GM12878 (cell line): Measurements from ENCODE around the gene GLMP. TPM values are rescaled to one million over a fixed set of nuclear protein-coding genes. Genes with fewer than 3 reads are reported as not detected.

ENCODE experiments used
- CEBPB ChIP-seq, 2 experiments: fragments of 150-350 bp in 1 of 2; IDR thresholded peaks; 2 replicates each; pipeline ENCODE4 v1.6.1; 2012 to 2014; ENCODE audit warnings: low read depth in 2 of 2, low read length in 2 of 2, borderline replicate concordance in 1 of 2, inconsistent platforms in 1 of 2
- CHD1 ChIP-seq: IDR thresholded peaks from 2 replicates; pipeline ENCODE4 v1.6.1; 2012; ENCODE audit warnings: low read depth, low read length, improper control_type of control experiment
- EZH2 ChIP-seq: IDR thresholded peaks from 2 replicates; pipeline ENCODE4 v1.6.1; 2012; ENCODE audit warnings: low read depth, mild to moderate bottlenecking, control low read depth, inconsistent platforms, low read length, borderline replicate concordance; ENCODE audit not compliant: control insufficient read depth
- GATAD2B ChIP-seq: fragments of 450-650 bp; conservative IDR thresholded peaks from 2 replicates; pipeline ENCODE4 v1.6.1; 2017; ENCODE audit warnings: low read depth, mild to moderate bottlenecking, moderate library complexity
- JUNB ChIP-seq: IDR thresholded peaks from 2 replicates; pipeline ENCODE4 v1.6.1; 2016; ENCODE audit warnings: antibody characterized with exemption, mild to moderate bottlenecking
- KLF5 ChIP-seq: fragments of 450-650 bp; IDR thresholded peaks from 2 replicates; pipeline ENCODE4 v1.6.1; 2014; ENCODE audit warnings: mild to moderate bottlenecking; ENCODE audit not compliant: partially characterized antibody
- MTA2 ChIP-seq: fragments of 450-650 bp; IDR thresholded peaks from 2 replicates; pipeline ENCODE4 v1.6.1; 2016; ENCODE audit warnings: low read depth, mild to moderate bottlenecking, moderate library complexity
- NFIC ChIP-seq: IDR thresholded peaks from 2 replicates; pipeline ENCODE4 v1.6.1; 2012; ENCODE audit warnings: low read depth, mild to moderate bottlenecking, inconsistent platforms, low read length, moderate library complexity
- NFXL1 ChIP-seq: fragments of 450-650 bp; IDR thresholded peaks from 2 replicates; pipeline ENCODE4 v1.6.1; 2017; ENCODE audit warnings: antibody characterized with exemption, mild to moderate bottlenecking, borderline replicate concordance
- POLR2AphosphoS2 ChIP-seq: IDR thresholded peaks from 2 replicates; pipeline ENCODE4 v1.6.1; 2011; ENCODE audit warnings: low read depth, mild to moderate bottlenecking, low read length, improper control_type of control experiment, moderate library complexity
- SIN3A ChIP-seq: IDR thresholded peaks from 2 replicates; pipeline ENCODE4 v1.6.1; 2012; ENCODE audit warnings: low read depth, low read length, improper control_type of control experiment
- TAF1 ChIP-seq: IDR thresholded peaks from 2 replicates; pipeline ENCODE4 v1.6.1; 2011; ENCODE audit warnings: mild to moderate bottlenecking, low read depth, low read length, borderline replicate concordance
- ZSCAN29 ChIP-seq: fragments of 450-650 bp; IDR thresholded peaks from 2 replicates; pipeline ENCODE4 v1.6.1; 2017; ENCODE audit warnings: mild to moderate bottlenecking, moderate library complexity
- polyA plus RNA-seq, 11 experiments: library from polyadenylated mRNA; depleted of rRNA in 4 of 11; unstranded in 6 of 11; stranded (reverse) in 5 of 11; fragments of >200 nt; fragmentation: Nextera tagmentation in 4 of 11; fragmentation: Illumina TruSeq in 1 of 11; extraction: Ambion mirVana in 4 of 11; extraction: Trizol in 1 of 11; gene quantifications; 1 replicate in 1 of 11; 2 replicates in 10 of 11; pipeline versions ENCODE4 v1.2.1 to v1.2.3, GENCODE V29; 2011 to 2016; ENCODE audit warnings: inconsistent platforms in 2 of 11, missing spikeins in 2 of 11, low read depth in 1 of 11
- total RNA-seq, 4 experiments: library from RNA; depleted of rRNA in 3 of 4; stranded (reverse); fragments of >200 nt in 3 of 4; fragmentation: Illumina TruSeq in 1 of 4; extraction: Trizol in 1 of 4; gene quantifications; 2 replicates each; pipeline versions ENCODE4 v1.2.1 to v1.2.3, GENCODE V29; 2013 to 2021
- TF ChIP-seq, protein P1 (sequence below): IDR thresholded peaks from 2 replicates; pipeline ENCODE4 v1.6.1; 2012; ENCODE audit warnings: low read depth, low read length, improper control_type of control experiment
- TF ChIP-seq, protein P2 (sequence below): fragments of 150-350 bp; IDR thresholded peaks from 2 replicates; pipeline ENCODE4 v1.6.1; 2016; ENCODE audit warnings: low read depth, low read length
- TF ChIP-seq, protein P3 (sequence below): IDR thresholded peaks from 2 replicates; pipeline ENCODE4 v1.6.1; 2012; ENCODE audit warnings: mild to moderate bottlenecking, low read depth, low read length
- TF ChIP-seq, protein P4 (sequence below): IDR thresholded peaks from 2 replicates; pipeline ENCODE4 v1.6.1; 2012; ENCODE audit warnings: improper control_type of control experiment, low read depth, low read length; ENCODE audit not compliant: insufficient replicate concordance

The GLMP gene
- total and polyA plus RNA-seq, 10 of the 15 experiments (the other 5 are each of a cell fraction or from before 2014, with no cell fraction given) = 4.4 to 30.0 (median 19.5) TPM

DNA sequence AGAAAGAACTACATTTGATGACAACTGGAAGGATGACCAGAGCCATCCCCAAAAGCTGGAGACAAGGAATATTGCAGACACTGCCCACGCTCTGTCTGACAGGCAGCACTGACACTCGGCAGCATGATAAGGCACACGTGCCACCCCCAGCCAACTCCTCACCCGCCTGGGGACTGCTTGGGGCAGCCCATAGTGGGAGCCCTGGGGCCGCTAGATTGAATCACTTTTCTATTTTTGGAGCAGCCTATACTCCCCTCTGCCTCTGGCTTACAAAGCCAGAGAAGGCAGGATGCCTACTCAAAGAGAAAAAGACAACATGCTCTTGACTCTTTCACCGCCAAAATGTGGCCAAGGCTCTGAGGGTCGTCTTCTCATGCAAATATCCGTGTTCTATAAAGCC lies 14.2 kb downstream of the GLMP start (continued):
- TF ChIP-seq, protein P1, sequence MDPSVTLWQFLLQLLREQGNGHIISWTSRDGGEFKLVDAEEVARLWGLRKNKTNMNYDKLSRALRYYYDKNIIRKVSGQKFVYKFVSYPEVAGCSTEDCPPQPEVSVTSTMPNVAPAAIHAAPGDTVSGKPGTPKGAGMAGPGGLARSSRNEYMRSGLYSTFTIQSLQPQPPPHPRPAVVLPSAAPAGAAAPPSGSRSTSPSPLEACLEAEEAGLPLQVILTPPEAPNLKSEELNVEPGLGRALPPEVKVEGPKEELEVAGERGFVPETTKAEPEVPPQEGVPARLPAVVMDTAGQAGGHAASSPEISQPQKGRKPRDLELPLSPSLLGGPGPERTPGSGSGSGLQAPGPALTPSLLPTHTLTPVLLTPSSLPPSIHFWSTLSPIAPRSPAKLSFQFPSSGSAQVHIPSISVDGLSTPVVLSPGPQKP = no peak
- no peak for TF ChIP-seq MTA2
- peak; percentile 97 for TF ChIP-seq SIN3A
- peak; percentile 44; the same call in 1 of the 2 replicates for TF ChIP-seq NFIC
- no peak for TF ChIP-seq POLR2AphosphoS2
- TF ChIP-seq TAF1 = 0 out of 2 replicates have a peak, but pooled peaks have one; percentile 31
- TF ChIP-seq ZSCAN29 = no peak
- no peak for TF ChIP-seq CHD1
- no peak for TF ChIP-seq KLF5
- TF ChIP-seq EZH2 = no peak
- TF ChIP-seq, protein P2, sequence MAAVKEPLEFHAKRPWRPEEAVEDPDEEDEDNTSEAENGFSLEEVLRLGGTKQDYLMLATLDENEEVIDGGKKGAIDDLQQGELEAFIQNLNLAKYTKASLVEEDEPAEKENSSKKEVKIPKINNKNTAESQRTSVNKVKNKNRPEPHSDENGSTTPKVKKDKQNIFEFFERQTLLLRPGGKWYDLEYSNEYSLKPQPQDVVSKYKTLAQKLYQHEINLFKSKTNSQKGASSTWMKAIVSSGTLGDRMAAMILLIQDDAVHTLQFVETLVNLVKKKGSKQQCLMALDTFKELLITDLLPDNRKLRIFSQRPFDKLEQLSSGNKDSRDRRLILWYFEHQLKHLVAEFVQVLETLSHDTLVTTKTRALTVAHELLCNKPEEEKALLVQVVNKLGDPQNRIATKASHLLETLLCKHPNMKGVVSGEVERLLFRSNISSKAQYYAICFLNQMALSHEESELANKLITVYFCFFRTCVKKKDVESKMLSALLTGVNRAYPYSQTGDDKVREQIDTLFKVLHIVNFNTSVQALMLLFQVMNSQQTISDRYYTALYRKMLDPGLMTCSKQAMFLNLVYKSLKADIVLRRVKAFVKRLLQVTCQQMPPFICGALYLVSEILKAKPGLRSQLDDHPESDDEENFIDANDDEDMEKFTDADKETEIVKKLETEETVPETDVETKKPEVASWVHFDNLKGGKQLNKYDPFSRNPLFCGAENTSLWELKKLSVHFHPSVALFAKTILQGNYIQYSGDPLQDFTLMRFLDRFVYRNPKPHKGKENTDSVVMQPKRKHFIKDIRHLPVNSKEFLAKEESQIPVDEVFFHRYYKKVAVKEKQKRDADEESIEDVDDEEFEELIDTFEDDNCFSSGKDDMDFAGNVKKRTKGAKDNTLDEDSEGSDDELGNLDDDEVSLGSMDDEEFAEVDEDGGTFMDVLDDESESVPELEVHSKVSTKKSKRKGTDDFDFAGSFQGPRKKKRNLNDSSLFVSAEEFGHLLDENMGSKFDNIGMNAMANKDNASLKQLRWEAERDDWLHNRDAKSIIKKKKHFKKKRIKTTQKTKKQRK = no peak
- no peak for TF ChIP-seq CEBPB (IDR thresholded peaks at IDR 0.05; ENCODE audit: borderline replicate concordance in 1 of 2, low read depth in 2 of 2, low read length in 2 of 2)
- TF ChIP-seq NFXL1 = no peak
- TF ChIP-seq GATAD2B = 0 out of 2 replicates have a peak, but pooled peaks have one; percentile 3
- TF ChIP-seq JUNB = peak; percentile 69
- TF ChIP-seq, protein P3, sequence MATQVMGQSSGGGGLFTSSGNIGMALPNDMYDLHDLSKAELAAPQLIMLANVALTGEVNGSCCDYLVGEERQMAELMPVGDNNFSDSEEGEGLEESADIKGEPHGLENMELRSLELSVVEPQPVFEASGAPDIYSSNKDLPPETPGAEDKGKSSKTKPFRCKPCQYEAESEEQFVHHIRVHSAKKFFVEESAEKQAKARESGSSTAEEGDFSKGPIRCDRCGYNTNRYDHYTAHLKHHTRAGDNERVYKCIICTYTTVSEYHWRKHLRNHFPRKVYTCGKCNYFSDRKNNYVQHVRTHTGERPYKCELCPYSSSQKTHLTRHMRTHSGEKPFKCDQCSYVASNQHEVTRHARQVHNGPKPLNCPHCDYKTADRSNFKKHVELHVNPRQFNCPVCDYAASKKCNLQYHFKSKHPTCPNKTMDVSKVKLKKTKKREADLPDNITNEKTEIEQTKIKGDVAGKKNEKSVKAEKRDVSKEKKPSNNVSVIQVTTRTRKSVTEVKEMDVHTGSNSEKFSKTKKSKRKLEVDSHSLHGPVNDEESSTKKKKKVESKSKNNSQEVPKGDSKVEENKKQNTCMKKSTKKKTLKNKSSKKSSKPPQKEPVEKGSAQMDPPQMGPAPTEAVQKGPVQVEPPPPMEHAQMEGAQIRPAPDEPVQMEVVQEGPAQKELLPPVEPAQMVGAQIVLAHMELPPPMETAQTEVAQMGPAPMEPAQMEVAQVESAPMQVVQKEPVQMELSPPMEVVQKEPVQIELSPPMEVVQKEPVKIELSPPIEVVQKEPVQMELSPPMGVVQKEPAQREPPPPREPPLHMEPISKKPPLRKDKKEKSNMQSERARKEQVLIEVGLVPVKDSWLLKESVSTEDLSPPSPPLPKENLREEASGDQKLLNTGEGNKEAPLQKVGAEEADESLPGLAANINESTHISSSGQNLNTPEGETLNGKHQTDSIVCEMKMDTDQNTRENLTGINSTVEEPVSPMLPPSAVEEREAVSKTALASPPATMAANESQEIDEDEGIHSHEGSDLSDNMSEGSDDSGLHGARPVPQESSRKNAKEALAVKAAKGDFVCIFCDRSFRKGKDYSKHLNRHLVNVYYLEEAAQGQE = no peak
- TF ChIP-seq, protein P4, sequence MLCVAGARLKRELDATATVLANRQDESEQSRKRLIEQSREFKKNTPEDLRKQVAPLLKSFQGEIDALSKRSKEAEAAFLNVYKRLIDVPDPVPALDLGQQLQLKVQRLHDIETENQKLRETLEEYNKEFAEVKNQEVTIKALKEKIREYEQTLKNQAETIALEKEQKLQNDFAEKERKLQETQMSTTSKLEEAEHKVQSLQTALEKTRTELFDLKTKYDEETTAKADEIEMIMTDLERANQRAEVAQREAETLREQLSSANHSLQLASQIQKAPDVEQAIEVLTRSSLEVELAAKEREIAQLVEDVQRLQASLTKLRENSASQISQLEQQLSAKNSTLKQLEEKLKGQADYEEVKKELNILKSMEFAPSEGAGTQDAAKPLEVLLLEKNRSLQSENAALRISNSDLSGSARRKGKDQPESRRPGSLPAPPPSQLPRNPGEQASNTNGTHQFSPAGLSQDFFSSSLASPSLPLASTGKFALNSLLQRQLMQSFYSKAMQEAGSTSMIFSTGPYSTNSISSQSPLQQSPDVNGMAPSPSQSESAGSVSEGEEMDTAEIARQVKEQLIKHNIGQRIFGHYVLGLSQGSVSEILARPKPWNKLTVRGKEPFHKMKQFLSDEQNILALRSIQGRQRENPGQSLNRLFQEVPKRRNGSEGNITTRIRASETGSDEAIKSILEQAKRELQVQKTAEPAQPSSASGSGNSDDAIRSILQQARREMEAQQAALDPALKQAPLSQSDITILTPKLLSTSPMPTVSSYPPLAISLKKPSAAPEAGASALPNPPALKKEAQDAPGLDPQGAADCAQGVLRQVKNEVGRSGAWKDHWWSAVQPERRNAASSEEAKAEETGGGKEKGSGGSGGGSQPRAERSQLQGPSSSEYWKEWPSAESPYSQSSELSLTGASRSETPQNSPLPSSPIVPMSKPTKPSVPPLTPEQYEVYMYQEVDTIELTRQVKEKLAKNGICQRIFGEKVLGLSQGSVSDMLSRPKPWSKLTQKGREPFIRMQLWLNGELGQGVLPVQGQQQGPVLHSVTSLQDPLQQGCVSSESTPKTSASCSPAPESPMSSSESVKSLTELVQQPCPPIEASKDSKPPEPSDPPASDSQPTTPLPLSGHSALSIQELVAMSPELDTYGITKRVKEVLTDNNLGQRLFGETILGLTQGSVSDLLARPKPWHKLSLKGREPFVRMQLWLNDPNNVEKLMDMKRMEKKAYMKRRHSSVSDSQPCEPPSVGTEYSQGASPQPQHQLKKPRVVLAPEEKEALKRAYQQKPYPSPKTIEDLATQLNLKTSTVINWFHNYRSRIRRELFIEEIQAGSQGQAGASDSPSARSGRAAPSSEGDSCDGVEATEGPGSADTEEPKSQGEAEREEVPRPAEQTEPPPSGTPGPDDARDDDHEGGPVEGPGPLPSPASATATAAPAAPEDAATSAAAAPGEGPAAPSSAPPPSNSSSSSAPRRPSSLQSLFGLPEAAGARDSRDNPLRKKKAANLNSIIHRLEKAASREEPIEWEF = no peak
